ENCODE measurements around the gene ARID1B.

The ARID1B gene

DNA sequence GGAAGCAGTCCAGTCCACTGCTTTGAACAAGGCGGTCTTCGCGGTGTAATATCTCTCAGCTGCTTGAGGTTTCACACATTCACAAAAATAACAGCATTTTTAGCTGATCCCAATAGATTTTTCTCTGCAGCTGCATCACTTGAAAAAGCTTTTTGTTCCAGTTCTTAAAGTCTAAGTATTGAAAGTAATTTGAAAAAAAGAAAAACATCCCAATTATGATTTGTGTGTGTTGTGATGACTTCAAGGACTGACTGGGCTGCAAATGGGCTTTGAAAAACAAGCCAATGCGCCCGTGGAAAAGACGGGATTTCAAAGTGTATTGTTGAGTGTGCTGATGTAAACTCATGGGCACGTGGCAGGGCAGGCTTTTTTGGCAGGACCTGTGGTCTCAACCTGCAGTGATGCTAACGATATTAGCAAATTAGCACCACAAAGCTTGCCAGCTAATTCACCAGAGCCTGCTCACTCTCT, 395.1 kb downstream of the ARID1B start:
- no peak for DNase-seq

DNA sequence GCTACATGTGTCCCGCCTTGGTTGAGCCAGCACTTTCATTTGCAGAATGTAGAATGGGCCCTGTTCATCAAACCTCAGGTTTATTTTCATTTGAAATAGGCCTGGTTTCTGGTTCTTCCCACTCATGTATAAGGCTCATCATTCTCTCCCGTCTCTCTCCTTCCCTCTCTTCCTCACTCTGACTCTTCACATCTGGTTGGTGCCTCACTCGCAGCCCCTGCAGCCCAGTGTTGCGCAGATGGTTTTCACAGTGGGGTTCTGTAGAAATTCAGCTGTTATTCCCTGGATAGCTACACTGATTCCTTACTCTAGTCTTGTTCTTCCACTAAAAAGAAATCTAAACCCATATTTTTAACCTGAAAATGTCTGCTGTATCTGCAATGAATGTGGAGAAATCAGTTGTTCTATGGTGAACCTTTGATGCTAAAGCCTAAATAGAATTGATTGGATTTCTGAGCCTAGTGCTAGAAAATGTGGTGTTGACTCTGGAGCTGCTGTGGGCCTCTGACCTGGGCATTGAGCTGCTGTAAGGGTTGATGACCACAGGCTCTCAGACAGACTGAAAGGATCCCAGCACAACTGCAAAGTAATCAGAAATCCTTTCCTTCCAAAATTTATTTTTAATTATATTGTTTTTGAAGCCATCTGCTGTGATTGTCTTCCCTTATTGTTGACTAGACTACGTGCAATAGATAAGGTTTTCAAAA, 395.8 kb downstream of the ARID1B start:
- no peak for DNase-seq

DNA sequence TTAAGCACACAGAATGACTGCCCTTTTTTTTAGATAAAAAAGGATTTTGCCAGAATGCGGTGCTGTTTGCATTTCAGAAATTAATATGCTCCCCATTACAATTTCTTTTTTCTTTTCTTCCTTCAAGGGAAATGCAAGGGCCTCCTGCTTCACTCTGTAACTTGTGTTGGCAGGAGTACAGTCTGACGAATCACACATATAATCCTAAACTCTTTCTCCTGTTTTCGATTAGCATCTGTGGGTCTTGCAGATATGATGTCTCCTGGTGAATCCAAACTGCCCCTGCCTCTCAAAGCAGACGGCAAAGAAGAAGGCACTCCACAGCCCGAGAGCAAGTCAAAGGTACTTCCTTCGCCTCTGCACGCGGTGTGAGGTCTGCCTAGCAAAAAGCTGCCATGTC, 396.6 kb downstream of the ARID1B start:
- no peak for DNase-seq

DNA sequence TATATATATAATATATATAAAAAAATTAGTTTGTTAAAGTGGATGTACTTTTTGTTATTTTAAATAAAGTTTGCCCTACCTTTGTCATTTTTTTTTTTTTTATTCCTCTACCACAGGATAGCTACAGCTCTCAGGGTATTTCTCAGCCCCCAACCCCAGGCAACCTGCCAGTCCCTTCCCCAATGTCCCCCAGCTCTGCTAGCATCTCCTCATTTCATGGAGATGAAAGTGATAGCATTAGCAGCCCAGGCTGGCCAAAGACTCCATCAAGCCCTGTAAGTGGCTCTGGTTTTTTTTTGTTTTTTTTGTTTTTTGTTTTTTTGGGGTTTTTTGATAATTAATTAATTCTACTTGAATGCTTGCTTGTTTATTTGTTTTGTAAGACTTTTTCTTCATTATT, 397.6 kb downstream of the ARID1B start:
- no peak for DNase-seq

DNA sequence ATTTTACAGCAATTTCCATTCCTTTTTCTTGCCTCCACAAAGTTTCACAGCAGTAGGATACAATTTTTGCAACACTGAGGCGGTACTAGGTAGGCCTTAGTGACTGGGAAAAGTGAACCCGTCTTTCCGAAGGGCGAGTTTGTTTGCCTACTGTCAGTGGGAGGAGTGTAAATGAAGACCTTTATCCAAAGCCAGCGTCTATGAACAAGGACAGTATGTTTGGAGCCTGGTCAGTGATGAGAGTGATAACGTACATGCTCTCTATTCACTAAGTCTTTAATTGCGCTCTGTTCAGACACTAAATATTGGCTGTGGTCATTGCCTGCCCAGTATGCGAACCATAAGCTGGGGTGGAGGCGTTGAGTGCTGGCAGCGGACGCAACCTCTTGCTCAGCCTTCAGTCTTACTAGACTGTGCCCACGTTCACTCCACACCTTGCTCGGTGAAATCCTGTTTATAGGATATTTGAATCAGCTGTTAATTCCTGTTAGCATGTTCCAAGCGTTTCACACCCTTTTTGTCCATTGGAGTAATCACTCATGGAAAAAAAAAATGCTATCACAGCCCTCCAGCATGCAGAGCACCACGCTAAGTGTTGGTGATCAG, 400.7 kb downstream of the ARID1B start:
- DNase-seq, result no peak

DNA sequence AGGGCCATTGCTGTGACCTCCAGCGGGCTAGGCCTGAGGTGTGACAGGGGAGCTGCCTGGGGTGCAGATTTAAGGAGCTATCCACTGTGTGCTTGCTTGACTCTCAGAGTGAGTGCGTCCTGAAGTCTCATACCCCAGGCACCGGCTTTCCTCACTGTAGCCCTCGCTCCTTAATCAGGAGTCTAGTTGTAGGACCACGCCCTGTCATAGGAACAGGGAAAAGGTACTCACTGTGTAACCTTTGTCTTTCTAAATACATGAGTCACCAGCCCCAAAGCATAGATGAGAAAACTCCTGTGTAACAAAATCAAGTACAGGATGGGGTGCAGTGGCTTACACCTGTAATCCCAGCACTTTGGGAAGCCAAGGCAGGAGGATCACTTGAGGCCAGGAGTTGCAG, 404.5 kb downstream of the ARID1B start:
- DNase-seq, result no peak

DNA sequence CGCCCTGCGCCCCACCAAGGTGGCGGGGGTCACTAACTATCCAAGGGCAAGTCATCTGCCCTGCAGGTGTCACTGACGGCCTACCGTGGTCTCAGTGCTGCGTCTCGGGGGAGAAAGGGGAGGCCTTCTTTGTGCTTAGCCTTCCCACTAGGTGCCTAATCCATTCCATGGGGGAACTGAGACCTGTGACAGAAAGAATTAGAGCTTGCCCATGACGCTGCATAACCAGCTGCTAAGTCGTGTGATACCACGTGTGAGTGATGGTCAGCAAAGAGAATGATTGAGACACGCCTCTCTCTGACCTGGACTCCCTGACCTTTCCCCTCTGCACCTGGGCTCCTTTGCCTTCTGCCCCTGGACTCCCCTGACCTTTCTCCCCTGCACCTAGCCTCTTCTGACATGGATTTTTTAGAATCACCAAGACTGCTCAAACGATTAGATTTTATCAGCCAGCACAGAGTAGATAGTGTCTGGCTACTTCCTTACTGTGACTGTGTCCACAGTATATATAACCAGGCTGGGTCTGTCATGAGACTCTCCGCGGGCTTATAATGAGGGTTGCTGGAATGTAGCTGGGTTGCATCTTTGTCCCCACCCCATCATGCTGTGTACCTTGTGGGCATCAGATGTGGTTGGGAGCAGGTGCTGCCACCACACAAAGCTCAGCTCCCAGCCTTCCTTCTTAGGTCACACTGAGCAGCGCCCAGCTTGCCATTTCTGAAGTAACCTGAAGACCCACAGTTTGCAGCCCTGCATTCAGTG, 405.5 kb downstream of the ARID1B start:
- DNase-seq, result no peak

DNA sequence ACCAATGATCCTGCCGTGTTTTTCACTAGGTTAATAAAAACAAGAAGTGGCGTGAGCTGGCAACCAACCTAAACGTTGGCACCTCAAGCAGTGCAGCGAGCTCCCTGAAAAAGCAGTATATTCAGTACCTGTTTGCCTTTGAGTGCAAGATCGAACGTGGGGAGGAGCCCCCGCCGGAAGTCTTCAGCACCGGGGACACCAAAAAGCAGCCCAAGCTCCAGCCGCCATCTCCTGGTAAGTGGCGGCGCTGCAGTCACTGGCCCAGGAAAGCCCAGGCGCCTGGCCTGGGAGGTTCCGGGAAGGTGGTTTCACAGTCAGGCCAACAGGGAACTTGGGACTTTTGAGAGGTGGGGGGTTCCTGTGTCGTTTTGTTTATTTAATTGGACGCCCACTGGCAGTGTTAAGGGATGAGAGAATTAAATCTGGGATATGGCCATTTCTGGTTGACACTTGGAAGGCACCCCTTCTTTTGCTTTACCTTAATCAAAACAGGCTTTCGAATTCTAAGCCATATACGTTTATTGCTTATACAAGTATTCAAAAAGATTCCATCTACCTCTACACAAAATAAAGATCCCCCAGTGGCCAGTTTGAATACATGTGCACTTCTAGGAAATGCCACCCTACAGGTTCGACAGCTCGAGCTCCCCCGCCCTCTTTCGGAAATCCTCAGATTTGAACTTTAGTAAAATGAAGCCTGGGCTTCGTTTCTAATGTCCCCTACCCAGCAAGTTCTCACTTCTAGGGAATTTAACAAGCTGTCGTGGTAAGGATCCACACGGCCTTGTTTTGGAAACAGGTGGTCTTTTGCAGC, 407.2 kb downstream of the ARID1B start:
- peak; percentile 19 to 43 for DNase-seq

DNA sequence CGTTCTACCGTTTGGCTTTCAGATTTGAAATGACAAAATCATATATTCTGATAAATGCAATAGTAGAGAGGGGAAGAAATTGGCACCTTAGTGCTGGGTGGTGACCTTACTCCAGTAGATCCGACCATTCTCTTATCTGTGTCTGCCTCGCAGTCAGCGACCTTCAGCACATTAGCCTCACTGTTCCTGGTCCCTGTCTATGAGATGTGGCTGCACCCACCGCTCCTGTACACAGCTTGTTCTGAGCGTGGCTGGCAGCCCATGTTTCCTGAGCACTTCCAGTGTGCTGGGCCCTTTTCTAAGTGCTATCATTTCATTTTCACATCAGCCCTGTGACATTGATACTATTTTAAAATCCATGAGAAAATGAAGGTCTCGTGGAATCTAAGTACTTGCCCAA, 408.0 kb downstream of the ARID1B start:
- no peak for DNase-seq

DNA sequence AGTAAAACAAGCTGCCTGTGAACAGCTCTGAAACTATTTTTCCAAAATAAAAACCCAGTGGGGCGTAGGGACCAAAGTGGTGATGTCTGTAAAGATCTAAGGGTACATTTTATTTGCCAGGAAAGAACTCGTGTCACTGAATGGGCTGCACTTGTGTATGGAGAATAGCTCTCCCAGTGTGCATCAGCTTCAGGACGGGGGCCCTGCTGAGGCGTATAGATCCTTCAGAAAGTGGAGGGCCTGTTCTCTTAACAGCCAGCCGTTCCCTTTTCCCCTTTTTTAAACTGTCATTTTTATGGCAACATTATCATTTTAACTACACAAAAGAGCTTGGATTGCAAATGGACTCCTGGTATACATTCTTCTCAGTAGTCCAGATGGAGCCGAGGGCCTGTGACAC, 408.8 kb downstream of the ARID1B start:
- DNase-seq, result no peak

DNA sequence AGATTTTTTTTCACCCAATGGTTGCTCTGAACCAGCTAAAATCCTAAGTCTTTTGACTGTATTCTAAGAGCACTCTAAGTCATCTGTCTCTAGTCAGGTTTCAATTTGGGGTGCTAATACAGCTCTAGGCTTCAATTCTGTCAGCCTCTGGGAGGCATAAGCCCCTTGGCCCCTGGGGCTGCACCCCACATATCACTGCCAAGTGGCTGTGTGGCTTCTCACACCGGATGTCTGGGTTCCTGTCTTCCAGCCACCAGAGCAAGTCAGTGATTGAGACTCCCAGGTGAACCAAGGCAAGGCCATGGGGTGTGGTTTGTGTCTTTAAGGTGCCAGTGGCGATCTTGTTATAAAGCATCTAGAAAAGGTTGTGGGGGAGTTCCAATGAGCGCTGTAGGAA, 409.6 kb downstream of the ARID1B start:
- no peak for DNase-seq

DNA sequence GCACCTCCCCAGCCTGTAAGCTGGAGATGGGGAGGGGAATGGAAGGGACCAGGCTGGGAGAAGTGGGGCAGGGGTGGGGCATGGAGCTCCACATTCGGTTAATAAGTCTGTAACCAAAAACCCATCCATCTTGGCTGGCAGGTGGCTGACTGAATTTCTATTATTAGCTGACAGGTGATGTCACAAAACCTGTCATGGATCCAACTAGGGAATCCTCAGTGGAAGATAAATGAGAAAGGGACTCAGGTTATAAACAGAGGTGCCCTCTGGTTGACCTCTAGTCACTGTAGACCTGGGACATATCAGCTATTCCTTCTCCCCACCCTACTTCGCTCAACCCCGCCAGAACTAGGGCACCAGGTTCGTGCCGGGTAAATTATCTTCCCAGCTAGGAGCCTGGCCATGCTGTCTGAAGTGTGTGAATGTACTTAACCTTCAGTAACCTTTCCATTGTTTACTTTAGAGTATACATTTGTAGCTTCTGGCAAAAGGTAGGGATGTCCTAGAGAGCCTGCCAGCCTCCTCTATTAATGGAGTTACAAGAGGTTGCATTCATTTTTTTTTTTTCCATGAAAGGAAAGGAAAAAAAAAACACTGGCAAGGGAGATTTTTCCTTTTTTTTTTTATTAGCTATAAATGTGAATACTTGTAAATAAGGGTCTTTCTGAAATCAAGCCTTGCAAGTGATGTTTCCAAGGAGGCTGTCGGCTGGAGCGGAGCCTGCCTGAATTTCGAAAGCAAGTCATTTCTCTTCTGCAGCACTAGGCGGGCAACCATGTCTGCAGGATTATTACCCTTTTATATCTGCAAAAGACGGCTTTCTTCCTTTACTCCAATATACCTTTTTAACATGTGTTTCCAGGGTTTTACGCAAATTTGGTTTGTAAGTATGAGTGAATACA, 410.3 kb downstream of the ARID1B start:
- no peak for DNase-seq

DNA sequence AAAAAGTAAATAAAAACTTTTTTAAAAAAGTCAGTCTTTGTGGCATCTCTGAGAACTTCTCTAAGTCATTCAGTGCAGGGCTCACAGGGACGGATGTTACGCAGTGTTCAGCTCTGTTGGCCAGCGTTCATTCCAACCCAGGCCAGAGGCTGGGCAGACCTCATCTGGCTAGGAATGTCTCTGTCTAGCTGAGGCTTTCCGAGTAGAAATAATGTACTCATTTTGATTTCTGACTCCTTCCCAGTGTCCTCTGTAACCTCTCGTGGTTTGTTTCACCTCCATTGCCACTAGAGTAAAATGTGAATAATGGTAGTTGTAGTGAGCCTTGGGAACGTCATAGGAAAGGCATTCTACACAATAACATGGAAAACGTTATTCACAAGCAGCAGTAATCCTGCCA, 411.0 kb downstream of the ARID1B start:
- no peak for DNase-seq

DNA sequence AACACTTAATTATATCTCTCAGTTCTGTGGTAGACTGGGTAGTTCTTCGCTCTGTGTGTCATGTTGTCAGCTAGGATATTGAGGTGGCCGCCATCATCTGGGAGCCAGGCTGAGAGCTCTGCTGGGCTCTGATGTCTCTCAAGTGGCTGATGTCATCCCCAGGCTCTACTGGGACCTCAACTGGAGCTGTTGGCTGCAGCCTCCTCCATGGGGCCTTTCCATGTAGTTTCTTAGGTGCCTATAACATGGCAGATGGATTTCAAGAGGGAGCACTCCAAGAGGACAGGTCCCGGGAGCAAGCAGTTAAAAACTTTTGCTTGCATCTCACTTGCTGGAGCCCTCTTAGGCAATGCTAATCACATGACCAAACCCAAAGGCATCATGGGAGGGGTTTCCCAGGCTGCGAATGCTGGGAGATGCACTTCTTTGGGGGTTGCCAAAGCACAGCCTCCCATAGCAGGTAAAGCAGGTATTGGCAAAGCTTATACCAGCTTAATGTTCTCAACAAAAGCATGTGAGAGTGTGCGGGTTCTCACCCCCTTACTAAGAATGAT, 416.3 kb downstream of the ARID1B start:
- no peak for DNase-seq

DNA sequence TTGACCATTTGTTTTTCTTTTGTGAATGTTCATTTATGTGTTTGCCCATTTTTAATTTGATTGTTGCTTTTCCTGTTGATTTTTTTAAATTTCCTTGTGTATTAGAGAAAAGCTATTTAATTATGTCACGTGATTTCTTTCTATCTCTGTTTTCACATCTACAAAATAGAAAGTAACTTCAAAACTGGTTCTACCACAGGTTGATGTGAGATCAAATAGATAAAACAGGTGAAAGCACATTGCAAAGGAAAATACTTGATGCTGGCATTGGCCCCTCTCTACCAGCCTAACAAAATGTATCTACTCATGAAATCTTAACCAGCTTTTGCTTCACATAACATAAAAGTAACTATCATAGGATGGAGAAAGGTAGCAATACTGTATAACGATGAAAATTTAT, 416.9 kb downstream of the ARID1B start:
- DNase-seq, result no peak

DNA sequence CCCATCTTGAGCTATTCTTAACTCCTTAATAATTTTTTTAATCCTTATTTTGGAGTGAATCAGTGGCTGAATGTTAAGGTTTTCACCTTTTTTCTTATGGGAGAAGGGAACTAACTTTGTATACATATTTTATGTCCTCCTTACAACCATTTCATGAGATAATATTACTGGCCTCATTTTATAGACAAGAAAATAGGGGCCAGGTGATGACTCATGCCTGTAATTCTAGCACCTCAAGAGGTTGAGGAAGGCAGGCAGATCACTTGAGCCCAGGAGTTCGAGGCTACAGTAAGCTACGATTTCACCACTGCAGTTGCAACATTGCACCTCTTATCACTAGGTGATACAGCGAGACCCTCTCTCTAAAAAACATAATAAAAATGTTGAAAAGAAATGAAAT, 417.5 kb downstream of the ARID1B start:
- no peak for DNase-seq

DNA sequence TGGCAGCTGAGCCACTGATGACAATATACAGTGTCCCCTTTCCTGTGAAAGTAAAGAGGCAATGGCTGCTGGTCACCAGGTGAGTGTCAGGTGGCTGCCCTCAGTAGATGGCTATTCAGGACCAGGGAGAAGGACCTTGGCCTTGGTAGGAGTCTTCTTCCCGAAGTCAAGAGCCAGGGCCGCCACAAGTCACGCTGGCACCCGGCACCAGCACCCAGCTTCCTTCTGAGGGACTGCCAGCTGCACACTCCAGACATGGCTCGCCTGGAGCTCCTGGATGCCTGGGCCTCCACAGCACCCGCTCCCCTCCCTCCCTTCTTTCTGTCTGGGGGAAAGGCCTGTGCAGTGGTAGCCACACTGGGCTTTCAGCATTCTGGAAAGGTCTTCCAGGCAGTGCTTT, 419.2 kb downstream of the ARID1B start:
- DNase-seq, result no peak

DNA sequence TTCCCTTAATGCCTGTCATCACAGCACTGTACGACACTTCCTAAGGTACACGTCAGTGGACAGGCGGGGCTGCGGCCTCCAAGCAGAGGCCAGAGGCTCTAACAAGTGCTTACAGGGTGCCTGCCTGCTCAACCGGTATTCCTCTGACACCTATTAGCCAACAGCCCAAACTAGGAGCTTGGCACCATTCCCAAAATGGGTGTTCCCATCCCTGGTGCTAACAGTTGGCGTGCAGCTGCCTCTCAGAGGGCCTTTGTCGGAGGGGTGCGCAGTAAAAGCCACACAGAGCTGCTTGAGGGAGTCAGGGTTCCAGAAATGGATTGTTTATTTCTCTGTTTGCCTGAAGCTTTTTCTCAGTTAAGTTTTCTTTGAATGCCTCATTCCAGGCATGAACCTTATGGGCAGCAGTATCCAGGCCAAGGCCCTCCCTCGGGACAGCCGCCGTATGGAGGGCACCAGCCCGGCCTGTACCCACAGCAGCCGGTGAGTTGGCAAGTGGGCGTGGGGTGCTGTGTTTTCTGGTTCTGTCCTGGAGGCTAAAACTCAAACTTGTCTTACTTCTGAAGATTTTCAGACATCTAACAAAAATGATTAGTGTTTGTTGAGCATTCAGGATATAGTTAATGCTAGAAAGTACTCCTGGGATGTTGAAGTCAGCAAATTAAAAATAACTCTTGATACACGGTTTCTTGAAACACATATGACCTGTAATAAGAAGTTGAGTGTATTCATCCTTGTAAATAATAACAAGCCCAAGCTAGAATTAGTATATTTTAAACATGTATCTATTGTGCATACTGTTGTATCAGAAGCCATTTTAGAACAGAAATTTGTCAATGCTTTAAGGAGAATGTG, 421.5 kb downstream of the ARID1B start:
- no peak for DNase-seq

DNA sequence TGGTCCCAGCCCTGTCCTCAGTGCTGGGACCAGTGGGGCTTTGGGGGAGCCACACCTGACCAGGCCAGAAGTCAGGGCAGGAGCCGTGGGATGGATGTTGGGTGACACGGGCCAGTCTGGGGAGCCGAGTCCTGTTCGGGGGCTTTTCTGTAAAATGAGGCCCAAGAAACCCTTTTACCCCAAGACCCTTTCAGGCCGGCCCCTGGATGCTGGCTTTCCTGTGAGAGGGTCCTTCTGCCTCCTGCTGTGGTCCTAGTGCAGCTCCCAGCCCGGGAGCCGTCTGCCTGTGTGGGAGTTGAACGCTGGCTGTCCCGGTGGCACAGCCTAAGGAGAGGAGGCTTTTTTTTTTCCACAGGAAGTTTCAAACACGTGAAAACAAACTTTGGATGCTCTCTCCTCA, 422.9 kb downstream of the ARID1B start:
- no peak for DNase-seq

DNA sequence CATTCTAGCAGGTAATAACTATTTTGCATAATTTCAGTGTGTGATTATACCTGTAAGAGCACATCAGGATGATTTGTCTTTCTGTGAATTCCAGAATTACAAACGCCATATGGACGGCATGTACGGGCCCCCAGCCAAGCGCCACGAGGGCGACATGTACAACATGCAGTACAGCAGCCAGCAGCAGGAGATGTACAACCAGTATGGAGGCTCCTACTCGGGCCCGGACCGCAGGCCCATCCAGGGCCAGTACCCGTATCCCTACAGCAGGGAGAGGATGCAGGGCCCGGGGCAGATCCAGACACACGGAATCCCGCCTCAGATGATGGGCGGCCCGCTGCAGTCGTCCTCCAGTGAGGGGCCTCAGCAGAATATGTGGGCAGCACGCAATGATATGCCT, 423.4 kb downstream of the ARID1B start:
- DNase-seq, result no peak

DNA sequence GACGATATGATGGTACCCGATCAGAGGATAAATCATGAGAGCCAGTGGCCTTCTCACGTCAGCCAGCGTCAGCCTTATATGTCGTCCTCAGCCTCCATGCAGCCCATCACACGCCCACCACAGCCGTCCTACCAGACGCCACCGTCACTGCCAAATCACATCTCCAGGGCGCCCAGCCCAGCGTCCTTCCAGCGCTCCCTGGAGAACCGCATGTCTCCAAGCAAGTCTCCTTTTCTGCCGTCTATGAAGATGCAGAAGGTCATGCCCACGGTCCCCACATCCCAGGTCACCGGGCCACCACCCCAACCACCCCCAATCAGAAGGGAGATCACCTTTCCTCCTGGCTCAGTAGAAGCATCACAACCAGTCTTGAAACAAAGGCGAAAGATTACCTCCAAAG, 423.9 kb downstream of the ARID1B start:
- no peak for DNase-seq

All from inflammatory macrophage treated with lipopolysaccharide for 1 hour (primary cell).